Naive B cell (primary cell): ENCODE measurements around the gene ARHGAP21. TPM values are rescaled to one million over a fixed set of nuclear protein-coding genes. Genes with fewer than 3 reads are reported as not detected.
A peak's percentile ranks its signal among the peaks of the same experiment; 100 is the strongest.
"Not testable (repeated sequence)": the region's sequence is repeated elsewhere in the genome, so short reads cannot be mapped to it uniquely, and the experiment has no call there.

Source experiments
- ATAC-seq, 2 donors: fragments of 150-1000 bp; cut with Tn5 transposase; 2 replicates each; pipeline ENCODE4 v1.10.0; 2021; ENCODE audit warnings: low read depth in 2 of 2, mild to moderate bottlenecking in 2 of 2, moderate library complexity in 2 of 2
- DNase-seq: peaks from one replicate; pipeline ENCODE4 v3.0.0; 2022
- H3K27ac Mint-ChIP-seq, 6 donors: one replicate each; pipeline ENCODE4 v1.8.0; 2020 to 2022; ENCODE audit warnings: mild to moderate bottlenecking in 6 of 6, mixed read lengths in 6 of 6, moderate library complexity in 5 of 6, inconsistent platforms in 2 of 6
- H3K27me3 Mint-ChIP-seq, 3 donors: one replicate each; pipeline ENCODE4 v1.8.0; 2021 to 2022; ENCODE audit warnings: mixed read lengths in 3 of 3, mild to moderate bottlenecking in 1 of 3
- H3K36me3 Mint-ChIP-seq, 2 donors: one replicate each; pipeline ENCODE4 v1.8.0; 2020 to 2022; ENCODE audit warnings: mixed read lengths in 2 of 2, inconsistent platforms in 1 of 2, mild to moderate bottlenecking in 1 of 2
- H3K4me1 Mint-ChIP-seq, 3 donors: one replicate each; pipeline ENCODE4 v1.8.0; 2020 to 2022; ENCODE audit warnings: mixed read lengths in 3 of 3, inconsistent platforms in 1 of 3, mild to moderate bottlenecking in 1 of 3, moderate library complexity in 1 of 3
- H3K4me3 Mint-ChIP-seq, 8 donors: one replicate each; pipeline ENCODE4 v1.8.0; 2020 to 2022; ENCODE audit warnings: mild to moderate bottlenecking in 8 of 8, mixed read lengths in 8 of 8, moderate library complexity in 8 of 8, inconsistent platforms in 2 of 8
- H3K9me3 Mint-ChIP-seq, 7 donors: one replicate each; pipeline ENCODE4 v1.8.0; 2020 to 2022; ENCODE audit warnings: mixed read lengths in 7 of 7, mild to moderate bottlenecking in 5 of 7, inconsistent platforms in 2 of 7, moderate library complexity in 1 of 7
- polyA plus RNA-seq, 6 donors: library from polyadenylated mRNA; unstranded; fragments of 300-500 nt; fragmentation: Illumina TruSeq; gene quantifications; one replicate each; pipeline ENCODE4 v1.2.3, GENCODE V29; 2021; ENCODE audit warnings: low read depth in 6 of 6

The ARHGAP21 gene
- polyA plus RNA-seq, 6 donors from 2014 or later = 0.30 to 2.2 (median 0.56) TPM; not detected in 1

GRCh38 chr10:24623383-24623782, 100.3 kb downstream of the ARHGAP21 start:
- DNase-seq (no peak), ATAC-seq (no peak)
- Mint-ChIP-seq H3K36me3 (no peaks in the 10 kb centered on the region), H3K4me3 (no peak overlapping the region), H3K27me3 (no peaks in the 10 kb centered on the region), H3K9me3 (no peaks in the 10 kb centered on the region), H3K4me1 (peaks cover 4 to 9% (median 7%) of the 10 kb centered on the region in 3 donors), H3K27ac (no peak overlapping the region)

GRCh38 chr10:24622781-24623301, 100.8 kb downstream of the ARHGAP21 start:
- DNase-seq = no peak
- Mint-ChIP-seq H3K4me1 (peaks cover 4 to 9% (median 7%) of the 10 kb centered on the region in 3 donors), H3K27ac (peak overlapping the region in 1 of 6 donors; percentile 21), H3K27me3 (no peaks in the 10 kb centered on the region), H3K36me3 (no peaks in the 10 kb centered on the region), H3K9me3 (no peaks in the 10 kb centered on the region), H3K4me3 (no peak overlapping the region)
- ATAC-seq = no peak

- not testable (repeated sequence) for H3K36me3 Mint-ChIP-seq, H3K27me3 Mint-ChIP-seq, DNase-seq, H3K4me1 Mint-ChIP-seq, H3K27ac Mint-ChIP-seq, H3K9me3 Mint-ChIP-seq, H3K4me3 Mint-ChIP-seq, ATAC-seq
These were observed 102.5 kb downstream of the ARHGAP21 start for GRCh38 chr10:24621035-24621795.

- H3K9me3 Mint-ChIP-seq, H3K4me3 Mint-ChIP-seq, H3K36me3 Mint-ChIP-seq, ATAC-seq, H3K27ac Mint-ChIP-seq, H3K27me3 Mint-ChIP-seq, H3K4me1 Mint-ChIP-seq, DNase-seq: not testable (repeated sequence)
These were observed 103.7 kb downstream of the ARHGAP21 start for GRCh38 chr10:24619994-24620310.

GRCh38 chr10:24619291-24619993, 104.2 kb downstream of the ARHGAP21 start:
- not testable (repeated sequence) for H3K36me3 Mint-ChIP-seq, H3K27me3 Mint-ChIP-seq, H3K27ac Mint-ChIP-seq, H3K4me3 Mint-ChIP-seq, H3K9me3 Mint-ChIP-seq, DNase-seq, ATAC-seq, H3K4me1 Mint-ChIP-seq

- H3K9me3 Mint-ChIP-seq = no peaks in the 10 kb centered on the region
- DNase-seq = no peak
- no peak for ATAC-seq
- peak overlapping the region in 1 of 6 donors; percentile 15 for H3K27ac Mint-ChIP-seq
- no peaks in the 10 kb centered on the region for H3K27me3 Mint-ChIP-seq
- no peak overlapping the region for H3K4me3 Mint-ChIP-seq
- peaks cover 4 to 9% (median 5%) of the 10 kb centered on the region in 3 donors for H3K4me1 Mint-ChIP-seq
- no peaks in the 10 kb centered on the region for H3K36me3 Mint-ChIP-seq
These were observed 105.3 kb downstream of the ARHGAP21 start for GRCh38 chr10:24618401-24618800.

GRCh38 chr10:24617771-24618396, 105.8 kb downstream of the ARHGAP21 start:
- H3K9me3 Mint-ChIP-seq = no peaks in the 10 kb centered on the region
- H3K27ac Mint-ChIP-seq = peak overlapping the region in 1 of 6 donors; percentile 15
- ATAC-seq = no peak
- H3K27me3 Mint-ChIP-seq = no peaks in the 10 kb centered on the region
- H3K4me1 Mint-ChIP-seq = peaks cover 2 to 6% (median 2%) of the 10 kb centered on the region in 3 donors
- no peaks in the 10 kb centered on the region for H3K36me3 Mint-ChIP-seq
- DNase-seq = peak; percentile 3
- H3K4me3 Mint-ChIP-seq = no peak overlapping the region

GRCh38 chr10:24616536-24616935, 107.2 kb downstream of the ARHGAP21 start:
- Mint-ChIP-seq H3K27me3 (no peaks in the 10 kb centered on the region), H3K36me3 (no peaks in the 10 kb centered on the region), H3K4me1 (peaks cover 0 to 4% (median 0%) of the 10 kb centered on the region in 3 donors), H3K9me3 (no peaks in the 10 kb centered on the region), H3K27ac (no peak overlapping the region), H3K4me3 (no peak overlapping the region)
- no peak for ATAC-seq
- no peak for DNase-seq

GRCh38 chr10:24606021-24606420, 117.7 kb downstream of the ARHGAP21 start:
- Mint-ChIP-seq H3K27ac (no peak overlapping the region), H3K4me3 (no peak overlapping the region), H3K36me3 (peaks cover 9% of the 10 kb centered on the region in 2 donors), H3K27me3 (no peaks in the 10 kb centered on the region), H3K4me1 (no peaks in the 10 kb centered on the region), H3K9me3 (no peaks in the 10 kb centered on the region)
- no peak for DNase-seq
- no peak for ATAC-seq

- H3K36me3 Mint-ChIP-seq = peaks cover 9 to 15% of the 10 kb centered on the region in 2 donors
- H3K4me1 Mint-ChIP-seq = no peaks in the 10 kb centered on the region
- DNase-seq = no peak
- ATAC-seq = no peak
- H3K27me3 Mint-ChIP-seq = no peaks in the 10 kb centered on the region
- H3K9me3 Mint-ChIP-seq = no peaks in the 10 kb centered on the region
- H3K4me3 Mint-ChIP-seq = no peak overlapping the region
- H3K27ac Mint-ChIP-seq = peak overlapping the region in 1 of 6 donors; percentile 1
These were observed 118.5 kb downstream of the ARHGAP21 start for GRCh38 chr10:24605141-24605540.

GRCh38 chr10:24603333-24603732, 120.4 kb downstream of the ARHGAP21 start:
- Mint-ChIP-seq H3K27ac (no peak overlapping the region), H3K36me3 (peaks cover 9 to 20% of the 10 kb centered on the region in 2 donors), H3K9me3 (no peaks in the 10 kb centered on the region), H3K27me3 (no peaks in the 10 kb centered on the region), H3K4me1 (no peaks in the 10 kb centered on the region), H3K4me3 (no peak overlapping the region)
- DNase-seq (no peak), ATAC-seq (no peak)

- Mint-ChIP-seq H3K27ac (no peak overlapping the region), H3K36me3 (peaks cover 7 to 32% of the 10 kb centered on the region in 2 donors), H3K4me1 (no peaks in the 10 kb centered on the region), H3K4me3 (no peak overlapping the region), H3K27me3 (no peaks in the 10 kb centered on the region), H3K9me3 (no peaks in the 10 kb centered on the region)
- no peak for DNase-seq
- no peak for ATAC-seq
These were observed 125.7 kb downstream of the ARHGAP21 start for GRCh38 chr10:24597961-24598360.

- Mint-ChIP-seq H3K4me3 (no peak overlapping the region), H3K4me1 (no peaks in the 10 kb centered on the region), H3K36me3 (peaks cover 2 to 26% of the 10 kb centered on the region in 2 donors), H3K27me3 (no peaks in the 10 kb centered on the region), H3K27ac (peak overlapping the region in 1 of 6 donors; percentile 20), H3K9me3 (no peaks in the 10 kb centered on the region)
- DNase-seq = no peak
- no peak for ATAC-seq
These were observed 126.3 kb downstream of the ARHGAP21 start for GRCh38 chr10:24597426-24597825.
